ENCODE results near the gene COL6A1.

Gene COL6A1

DNA sequence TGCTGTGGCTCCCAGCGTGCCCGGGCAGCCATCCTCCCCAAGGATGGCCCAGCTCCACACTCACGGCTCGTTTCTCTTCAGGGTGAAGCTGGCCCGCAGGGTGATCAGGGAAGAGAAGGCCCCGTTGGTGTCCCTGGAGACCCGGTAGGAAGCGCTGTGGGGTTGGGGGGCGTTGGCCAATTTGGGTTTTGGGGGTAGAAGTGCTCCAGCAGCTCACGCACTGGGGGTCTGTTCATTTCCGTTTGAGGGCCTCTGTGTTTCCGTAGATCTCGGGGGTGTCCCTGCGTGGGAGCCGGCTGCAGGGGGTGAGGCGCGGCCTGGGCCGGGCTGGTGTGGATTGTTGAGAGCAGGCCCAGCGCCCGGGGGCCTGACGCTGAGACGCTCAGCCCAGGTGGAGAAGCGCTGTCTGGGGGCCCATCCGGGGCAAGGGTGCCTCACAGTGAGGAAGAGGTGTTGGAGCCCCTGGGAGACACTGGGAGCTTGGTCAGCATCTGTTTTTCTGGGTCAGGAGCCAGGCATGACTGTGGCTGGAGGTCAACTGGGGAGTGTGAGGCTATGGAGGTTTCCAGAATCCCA lies 12.6 kb downstream of the COL6A1 start:
- no peak for DNase-seq (ENCODE audit: low read depth in 4 of 4, low spot score in 1 of 4)

DNA sequence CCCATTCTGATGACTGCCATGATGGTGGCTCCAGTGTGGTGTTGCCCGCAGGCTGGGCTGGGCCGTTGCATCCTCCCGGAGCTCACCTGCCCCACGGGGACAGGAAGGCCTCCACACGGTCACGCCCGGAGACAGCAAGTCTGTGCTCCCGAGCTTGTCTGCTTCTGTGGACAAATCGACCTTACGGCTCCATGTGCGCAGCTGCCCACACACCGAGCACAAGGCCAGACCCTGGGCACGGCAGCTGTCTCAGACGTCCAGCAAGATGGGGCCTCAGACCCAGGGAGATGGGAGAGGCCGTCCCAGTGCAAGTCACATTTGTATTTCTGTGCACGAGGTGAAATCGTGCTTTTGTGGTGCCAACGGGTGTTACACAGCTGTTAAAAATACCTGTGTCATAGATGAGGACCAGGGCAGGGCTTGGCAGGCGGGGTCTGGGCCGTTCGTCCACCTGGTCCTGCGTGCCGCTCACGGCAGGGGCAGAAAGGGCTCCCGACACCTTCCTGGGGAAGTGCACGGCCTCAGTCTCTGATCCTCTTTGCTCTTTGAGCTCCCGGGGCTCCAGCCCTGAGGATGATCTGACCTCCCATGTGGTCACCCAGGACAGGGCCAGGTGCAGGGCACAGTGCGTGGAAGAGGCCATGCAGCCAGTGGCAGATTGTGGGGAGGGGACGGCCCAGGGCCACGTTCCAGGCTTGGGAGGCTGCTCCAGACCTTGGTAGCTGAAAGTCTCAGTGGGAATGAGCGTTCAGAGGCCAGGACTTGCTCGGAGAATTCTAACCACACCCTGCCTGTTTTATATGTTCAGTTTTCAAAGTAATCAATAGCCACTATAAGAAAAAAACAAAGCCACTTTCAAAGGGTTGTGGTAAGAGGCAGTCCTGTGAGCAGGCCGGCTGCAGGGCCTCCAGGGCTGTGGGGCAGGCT lies 13.5 kb downstream of the COL6A1 start:
- no peak for DNase-seq (ENCODE audit: low read depth in 4 of 4, low spot score in 1 of 4)

DNA sequence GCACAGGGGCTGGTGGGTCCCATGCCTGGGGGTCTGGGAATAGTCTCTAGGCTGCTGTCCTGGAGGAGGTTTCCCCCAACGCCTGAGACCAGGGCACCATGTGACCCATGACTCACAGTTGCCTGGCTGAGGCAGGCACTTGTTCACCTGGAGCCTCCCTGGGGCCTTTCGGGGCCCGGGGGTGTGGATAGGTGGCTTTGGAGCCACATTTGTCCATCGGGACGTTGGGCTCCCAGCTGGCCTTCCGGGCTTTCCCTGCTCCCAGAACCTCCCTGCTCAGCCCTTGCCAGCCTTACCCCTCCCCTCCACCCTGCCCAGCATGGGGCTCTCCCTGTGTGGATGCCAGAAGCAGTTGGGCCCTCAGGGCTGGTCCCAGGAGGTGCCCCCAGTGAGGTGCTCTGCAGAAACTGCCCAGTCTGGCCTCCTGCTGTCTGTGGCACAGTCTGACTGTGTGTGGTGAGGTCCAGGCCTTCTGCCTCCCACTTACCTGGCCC lies 14.2 kb downstream of the COL6A1 start:
- DNase-seq (ENCODE audit: low read depth in 4 of 4, low spot score in 1 of 4) = no peak

DNA sequence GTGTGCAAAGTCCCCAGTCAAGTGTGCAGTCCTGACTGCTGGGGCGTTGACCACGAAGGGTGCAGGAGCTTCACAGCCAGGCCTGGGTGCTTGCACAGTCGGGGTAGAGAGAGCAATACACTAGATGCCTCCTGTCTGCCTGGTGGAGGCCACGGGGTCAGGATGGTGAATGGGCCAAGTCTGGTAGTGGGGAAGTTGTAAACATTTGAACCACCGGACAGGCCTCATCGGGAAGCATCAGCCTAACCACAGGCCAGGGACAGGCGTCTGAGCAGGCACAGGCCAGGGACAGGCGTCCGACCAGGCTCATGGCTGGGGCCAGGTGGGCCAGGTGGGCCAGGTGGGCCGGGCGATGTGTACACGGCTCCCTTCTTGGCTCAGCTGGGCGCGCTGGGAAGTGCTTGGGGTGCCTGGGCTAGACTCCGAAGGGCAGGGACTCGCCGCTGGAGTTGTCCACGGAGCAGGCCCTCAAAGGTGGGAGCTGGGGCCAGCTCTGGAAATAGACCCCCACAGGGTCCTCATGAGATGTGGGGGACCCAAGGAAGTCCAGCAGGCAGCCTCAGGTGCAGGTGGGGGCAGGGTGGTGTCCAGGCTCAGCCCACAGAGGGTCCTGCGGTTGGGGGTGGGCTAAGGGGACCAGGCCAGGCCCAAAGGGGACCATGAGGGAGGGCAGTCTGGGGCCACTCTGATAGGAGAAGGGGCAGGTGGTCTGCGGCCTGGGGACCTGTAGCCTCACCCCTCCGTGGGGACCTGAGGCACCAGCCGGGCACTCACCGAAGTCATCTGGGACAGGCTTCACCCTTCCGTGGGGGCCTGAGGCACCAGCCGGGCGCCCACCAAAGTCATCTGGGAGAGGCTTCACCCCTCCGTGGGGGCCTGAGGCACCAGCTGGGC lies 15.0 kb downstream of the COL6A1 start:
- no peak for DNase-seq (ENCODE audit: low read depth in 4 of 4, low spot score in 1 of 4)

DNA sequence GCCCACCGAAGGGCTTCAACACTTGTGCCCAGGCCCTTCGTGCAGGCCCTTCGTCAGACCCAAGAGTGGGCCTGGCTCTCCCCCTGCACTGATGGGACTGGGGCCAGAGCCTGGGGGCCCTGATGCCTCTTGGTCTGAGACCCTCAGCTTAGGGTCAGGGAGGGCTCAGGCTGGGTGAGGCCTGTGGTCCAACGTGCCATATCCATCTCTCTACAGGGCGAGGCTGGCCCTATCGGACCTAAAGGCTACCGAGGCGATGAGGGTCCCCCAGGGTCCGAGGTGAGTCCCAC lies 15.6 kb downstream of the COL6A1 start:
- no peak for DNase-seq (ENCODE audit: low read depth in 4 of 4, low spot score in 1 of 4)

DNA sequence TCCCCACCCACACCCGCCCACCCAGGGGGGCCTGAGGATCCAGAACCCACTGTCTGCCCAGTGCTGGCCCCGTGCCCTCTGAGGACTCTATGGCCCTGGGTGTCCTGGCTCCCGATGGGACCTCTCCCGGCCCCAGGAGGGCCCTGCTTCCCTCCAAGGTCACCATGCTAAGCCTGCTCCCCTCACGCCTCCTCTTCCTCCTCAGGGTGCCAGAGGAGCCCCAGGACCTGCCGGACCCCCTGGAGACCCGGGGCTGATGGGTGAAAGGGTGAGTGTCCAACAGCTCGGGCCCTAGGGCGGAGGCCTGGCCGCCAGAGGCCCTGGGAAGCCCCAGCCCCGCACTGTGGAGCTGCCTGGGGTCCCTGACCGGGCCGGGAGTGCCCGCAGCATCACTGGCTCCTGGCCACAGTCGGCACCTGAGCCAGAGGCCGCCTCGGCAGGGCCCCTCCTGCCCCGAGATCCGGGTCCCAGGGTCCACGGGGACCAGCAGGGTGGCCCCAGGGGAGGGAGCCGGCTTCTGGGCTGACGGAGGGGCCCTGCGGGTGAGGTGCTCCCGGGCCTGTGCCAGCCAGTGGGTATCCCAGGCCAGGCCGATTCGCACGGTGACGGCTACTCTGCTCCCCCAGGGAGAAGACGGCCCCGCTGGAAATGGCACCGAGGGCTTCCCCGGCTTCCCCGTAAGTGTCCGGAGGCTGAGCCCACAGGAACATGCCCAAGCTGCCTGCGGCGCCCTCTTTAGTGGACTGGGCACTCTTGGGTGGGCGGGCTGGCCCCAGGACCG lies 16.1 kb downstream of the COL6A1 start:
- no peak for DNase-seq (ENCODE audit: low read depth in 4 of 4, low spot score in 1 of 4)

DNA sequence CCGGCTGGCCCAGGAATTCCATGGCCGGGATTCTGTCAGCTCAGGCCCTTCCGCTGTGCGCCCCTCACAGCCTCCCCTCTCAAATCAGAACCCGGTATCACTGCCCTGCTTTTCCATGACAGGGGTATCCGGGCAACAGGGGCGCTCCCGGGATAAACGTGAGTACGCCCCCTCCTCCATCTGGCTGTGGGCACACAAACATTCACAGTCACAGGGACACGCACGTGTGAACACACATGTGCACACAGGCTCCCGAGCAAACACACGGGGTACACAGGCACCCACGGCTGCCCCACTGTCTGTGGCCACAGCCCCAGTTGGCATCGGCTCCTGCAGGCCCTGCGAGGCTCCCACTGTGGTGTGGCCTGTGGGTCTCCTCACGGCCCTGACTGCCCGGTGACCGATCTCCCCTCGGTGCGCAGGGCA lies 16.7 kb downstream of the COL6A1 start:
- no peak for DNase-seq (ENCODE audit: low read depth in 4 of 4, low spot score in 1 of 4)

DNA sequence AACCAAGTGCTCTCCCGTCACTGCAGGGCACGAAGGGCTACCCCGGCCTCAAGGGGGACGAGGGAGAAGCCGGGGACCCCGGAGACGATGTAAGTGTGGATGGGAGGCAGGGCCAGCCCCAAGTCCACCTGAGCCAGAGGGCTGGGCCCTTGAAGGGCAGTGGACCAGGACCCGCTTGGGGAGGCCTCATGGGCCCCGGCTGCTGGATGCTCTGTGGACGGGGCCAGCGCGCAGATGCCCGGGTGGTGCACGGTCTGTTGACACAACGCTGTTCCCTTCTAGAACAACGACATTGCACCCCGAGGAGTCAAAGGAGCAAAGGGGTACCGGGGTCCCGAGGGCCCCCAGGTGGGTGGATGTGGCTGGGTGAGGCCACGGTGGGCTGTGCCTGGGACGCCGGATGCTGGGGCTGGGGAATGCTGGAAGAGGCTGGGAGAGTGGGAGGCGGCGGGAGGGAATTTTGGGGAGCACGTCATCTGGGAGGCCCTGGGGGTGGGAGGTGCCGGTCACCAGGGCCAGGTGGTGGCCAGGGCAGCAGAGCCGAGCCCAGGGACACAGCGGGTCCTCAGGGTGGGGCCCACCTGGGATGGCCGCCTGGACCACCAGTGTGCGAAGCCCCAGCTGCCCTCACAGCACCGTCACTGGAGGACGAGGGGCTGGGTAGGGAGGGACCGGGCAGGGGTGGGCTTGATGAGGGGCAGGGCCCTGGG lies 17.5 kb downstream of the COL6A1 start:
- no peak for DNase-seq (ENCODE audit: low read depth in 4 of 4, low spot score in 1 of 4)

DNA sequence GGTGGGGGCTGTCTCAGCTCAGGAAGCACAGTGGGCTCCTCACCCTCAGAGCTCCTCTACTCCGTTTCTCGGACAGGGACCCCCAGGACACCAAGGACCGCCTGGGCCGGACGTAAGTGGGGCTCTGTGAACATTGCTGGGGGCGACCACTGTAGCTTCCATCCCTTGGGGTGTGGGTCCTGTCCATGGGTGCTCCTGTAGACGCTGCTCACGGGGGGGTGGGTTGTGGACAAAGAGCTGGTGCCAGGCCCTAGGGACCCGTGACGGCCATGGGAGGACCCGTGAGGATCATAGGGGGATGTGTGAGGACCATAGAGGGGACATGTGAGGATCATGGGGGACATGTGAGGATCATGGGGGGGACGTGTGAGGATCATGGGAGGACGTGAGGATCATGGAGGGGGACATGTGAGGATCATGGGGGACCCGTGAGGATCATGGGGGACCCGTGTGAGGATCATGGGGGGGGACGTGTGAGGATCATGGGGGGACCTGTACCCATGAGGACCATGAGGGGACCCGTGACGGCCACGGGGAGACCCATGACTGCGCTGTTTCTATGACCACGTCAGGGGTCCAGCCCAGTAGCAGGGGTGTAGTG lies 18.1 kb downstream of the COL6A1 start:
- no peak for DNase-seq (ENCODE audit: low read depth in 4 of 4, low spot score in 1 of 4)

DNA sequence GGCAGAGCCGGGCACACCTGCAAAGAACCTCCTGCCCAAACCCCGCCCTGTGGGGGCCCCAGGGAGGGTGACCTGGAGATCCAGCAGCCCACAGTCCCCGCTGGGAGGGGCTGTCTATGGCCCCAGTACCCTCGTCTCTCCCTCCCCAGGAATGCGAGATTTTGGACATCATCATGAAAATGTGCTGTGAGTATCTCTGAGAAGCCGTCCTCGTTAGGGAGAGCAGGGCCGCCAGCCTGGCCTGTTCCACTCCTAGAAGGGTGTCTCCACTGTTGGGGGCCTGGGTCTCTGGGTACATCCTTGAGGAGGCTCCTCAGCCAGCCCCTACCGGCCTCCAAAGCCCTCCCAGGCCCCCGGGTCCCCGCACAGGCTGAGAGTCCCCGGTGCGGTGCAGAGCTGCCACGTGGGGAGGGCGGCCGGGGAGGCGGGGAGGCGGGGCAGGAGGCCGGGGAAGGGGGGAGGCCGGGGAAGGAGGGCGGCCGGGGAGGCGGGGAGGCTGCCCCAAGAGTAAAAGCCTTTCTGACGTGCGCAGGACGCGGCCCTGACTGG lies 18.7 kb downstream of the COL6A1 start:
- DNase-seq (ENCODE audit: low read depth in 4 of 4, low spot score in 1 of 4) = no peak

DNA sequence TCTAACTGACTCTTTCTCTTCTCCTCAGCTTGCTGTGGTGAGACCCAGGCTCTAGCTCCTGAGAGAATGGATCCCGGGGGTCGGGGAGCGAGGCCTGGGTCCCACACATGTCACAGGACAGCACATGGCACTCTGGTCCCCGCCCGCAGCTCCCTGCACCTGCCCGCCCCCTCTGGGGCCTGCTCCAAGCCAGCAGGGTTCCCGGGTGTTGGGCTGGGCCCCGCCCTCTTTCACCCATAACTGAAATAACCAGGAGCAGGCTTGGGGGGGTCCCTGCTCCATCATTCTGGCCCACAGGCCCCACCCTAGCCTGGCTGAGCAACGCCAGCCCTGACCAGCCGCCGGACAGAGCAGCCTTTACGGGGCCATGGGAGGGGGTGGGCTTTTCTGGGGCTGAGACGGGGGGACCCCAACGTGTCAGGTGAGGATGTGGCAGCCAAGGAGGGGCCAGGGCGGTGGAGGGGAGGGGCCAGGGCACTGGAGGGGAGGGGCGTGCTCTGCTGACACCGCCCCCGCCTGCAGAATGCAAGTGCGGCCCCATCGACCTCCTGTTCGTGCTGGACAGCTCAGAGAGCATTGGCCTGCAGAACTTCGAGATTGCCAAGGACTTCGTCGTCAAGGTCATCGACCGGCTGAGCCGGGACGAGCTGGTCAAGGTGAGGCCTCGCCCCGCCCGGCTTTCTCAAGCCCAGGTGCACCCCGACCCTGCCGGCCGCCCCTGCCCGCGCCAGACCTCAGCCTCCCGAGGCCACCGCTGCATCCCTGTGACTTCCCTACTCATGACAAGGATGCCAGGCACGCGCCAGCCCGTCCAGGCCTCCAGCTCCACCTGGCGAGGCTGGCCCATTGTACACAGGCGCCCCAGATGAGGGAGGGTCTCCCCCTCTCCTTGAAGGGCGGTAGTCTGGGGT lies 19.4 kb downstream of the COL6A1 start:
- DNase-seq (ENCODE audit: low read depth in 4 of 4, low spot score in 1 of 4) = no peak

DNA sequence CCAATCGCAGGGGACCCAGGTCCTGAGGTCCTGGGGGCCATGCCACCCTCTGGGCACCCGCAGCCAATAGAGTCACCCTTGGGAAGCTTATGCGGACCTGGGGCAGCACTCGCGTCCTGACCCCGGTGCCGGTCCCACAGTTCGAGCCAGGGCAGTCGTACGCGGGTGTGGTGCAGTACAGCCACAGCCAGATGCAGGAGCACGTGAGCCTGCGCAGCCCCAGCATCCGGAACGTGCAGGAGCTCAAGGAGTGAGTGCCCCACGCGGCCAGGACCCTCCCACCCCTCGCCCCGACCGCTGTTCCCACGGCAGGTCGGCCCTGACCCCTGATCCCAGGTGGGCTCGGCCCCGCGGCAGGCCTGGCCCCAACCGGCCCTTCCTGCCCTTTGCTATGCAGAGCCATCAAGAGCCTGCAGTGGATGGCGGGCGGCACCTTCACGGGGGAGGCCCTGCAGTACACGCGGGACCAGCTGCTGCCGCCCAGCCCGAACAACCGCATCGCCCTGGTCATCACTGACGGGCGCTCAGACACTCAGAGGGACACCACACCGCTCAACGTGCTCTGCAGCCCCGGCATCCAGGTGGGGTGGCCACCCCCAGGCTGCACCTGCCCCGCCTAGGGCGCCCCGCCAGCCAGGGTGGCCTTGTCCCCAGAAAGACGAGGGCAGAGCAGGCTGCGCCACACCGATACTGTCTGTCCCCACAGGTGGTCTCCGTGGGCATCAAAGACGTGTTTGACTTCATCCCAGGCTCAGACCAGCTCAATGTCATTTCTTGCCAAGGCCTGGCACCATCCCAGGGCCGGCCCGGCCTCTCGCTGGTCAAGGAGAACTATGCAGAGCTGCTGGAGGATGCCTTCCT lies 20.5 kb downstream of the COL6A1 start:
- DNase-seq (ENCODE audit: low read depth in 4 of 4, low spot score in 1 of 4) = no peak

DNA sequence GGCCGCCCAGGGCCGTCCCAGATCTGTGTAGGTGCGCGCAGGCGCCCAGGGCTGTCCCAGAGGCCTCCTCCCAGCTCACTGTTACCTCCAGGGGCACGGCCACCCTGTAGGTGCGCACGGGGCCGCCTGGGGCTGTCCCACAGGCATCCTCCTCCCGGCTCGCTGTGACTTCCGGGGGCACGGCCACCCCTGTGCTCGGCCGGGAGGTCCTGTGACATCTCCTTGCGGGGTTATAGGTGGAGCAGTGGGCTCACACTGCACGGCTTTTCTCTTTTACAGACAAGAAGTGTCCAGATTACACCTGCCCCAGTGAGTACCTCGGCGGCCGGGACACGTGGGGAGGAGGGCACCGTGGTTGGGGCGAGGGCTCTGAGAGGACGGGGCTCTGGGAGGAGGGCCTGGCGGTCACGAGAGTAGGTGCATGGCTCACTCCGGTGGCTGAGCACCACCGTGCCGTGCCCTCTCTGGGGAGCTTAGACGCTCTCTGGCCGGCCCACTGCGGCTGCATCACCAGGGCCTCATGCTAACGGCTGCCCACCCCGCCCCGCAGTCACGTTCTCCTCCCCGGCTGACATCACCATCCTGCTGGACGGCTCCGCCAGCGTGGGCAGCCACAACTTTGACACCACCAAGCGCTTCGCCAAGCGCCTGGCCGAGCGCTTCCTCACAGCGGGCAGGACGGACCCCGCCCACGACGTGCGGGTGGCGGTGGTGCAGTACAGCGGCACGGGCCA lies 21.4 kb downstream of the COL6A1 start:
- no peak for DNase-seq (ENCODE audit: low read depth in 4 of 4, low spot score in 1 of 4)

DNA sequence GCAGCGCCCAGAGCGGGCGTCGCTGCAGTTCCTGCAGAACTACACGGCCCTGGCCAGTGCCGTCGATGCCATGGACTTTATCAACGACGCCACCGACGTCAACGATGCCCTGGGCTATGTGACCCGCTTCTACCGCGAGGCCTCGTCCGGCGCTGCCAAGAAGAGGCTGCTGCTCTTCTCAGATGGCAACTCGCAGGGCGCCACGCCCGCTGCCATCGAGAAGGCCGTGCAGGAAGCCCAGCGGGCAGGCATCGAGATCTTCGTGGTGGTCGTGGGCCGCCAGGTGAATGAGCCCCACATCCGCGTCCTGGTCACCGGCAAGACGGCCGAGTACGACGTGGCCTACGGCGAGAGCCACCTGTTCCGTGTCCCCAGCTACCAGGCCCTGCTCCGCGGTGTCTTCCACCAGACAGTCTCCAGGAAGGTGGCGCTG lies 22.0 kb downstream of the COL6A1 start:
- no peak for DNase-seq (ENCODE audit: low read depth in 4 of 4, low spot score in 1 of 4)

DNA sequence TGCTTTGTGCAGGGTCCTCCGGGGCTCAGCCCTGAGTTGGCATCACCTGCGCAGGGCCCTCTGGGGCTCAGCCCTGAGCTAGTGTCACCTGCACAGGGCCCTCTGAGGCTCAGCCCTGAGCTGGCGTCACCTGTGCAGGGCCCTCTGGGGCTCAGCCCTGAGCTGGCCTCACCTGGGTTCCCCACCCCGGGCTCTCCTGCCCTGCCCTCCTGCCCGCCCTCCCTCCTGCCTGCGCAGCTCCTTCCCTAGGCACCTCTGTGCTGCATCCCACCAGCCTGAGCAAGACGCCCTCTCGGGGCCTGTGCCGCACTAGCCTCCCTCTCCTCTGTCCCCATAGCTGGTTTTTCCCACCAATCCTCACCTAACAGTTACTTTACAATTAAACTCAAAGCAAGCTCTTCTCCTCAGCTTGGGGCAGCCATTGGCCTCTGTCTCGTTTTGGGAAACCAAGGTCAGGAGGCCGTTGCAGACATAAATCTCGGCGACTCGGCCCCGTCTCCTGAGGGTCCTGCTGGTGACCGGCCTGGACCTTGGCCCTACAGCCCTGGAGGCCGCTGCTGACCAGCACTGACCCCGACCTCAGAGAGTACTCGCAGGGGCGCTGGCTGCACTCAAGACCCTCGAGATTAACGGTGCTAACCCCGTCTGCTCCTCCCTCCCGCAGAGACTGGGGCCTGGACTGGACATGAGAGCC lies 22.7 kb downstream of the COL6A1 start:
- no peak for DNase-seq (ENCODE audit: low read depth in 4 of 4, low spot score in 1 of 4)

DNA sequence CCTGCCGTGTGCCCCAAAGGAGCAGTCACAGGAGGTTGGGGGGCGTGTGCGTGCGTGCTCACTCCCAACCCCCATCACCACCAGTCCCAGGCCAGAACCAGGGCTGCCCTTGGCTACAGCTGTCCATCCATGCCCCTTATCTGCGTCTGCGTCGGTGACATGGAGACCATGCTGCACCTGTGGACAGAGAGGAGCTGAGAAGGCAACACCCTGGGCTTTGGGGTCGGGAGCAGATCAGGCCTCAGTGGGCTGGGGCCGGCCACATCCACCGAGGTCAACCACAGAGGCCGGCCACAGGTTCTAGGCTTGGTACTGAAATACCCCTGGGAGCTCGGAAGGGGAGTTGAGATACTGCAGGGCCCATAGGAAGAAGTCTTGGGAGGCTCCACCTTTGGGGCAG lies 23.5 kb downstream of the COL6A1 start:
- no peak for DNase-seq (ENCODE audit: low read depth in 4 of 4, low spot score in 1 of 4)

Measured in stimulated activated CD4-positive, alpha-beta T cell treated with anti-CD3 and anti-CD28 coated beads, Interleukin-1b, Interleukin-23, amount 100 ng/mL, for 24 hours (primary cell).